ENCODE data around the gene CNOT10. TPM values are rescaled to one million over a fixed set of nuclear protein-coding genes. Genes with fewer than 3 reads are reported as not detected.
"Not testable (repeated sequence)": the region's sequence is repeated elsewhere in the genome, so short reads cannot be mapped to it uniquely, and the experiment has no call there.

Gene CNOT10
- total RNA-seq (41.6 TPM), polyA plus RNA-seq (28.9 TPM)
- long read RNA-seq, donor 1, partial matches to known transcripts = 0 of 2 reads
- long read RNA-seq, donor 1, other reads (novel, unspliced or antisense) = 0 of 2 reads
- long read RNA-seq, donor 2, transcript CNOT10-201 (19 exons, 2,815 nt) = major isoform, 5 of 8 reads
- long read RNA-seq, donor 2, partial matches to known transcripts = 0 of 8 reads
- long read RNA-seq, donor 2, other reads (novel, unspliced or antisense) = 0 of 8 reads
- long read RNA-seq, donor 3, partial matches to known transcripts = 5 of 15 reads
- long read RNA-seq, donor 3, other reads (novel, unspliced or antisense) = 0 of 15 reads
- long read RNA-seq, donor 4 = 0 reads
- long read RNA-seq, donor 5, transcript CNOT10-201 (19 exons, 2,815 nt) = major isoform, 8 of 10 reads
- long read RNA-seq, donor 5, partial matches to known transcripts = 0 of 10 reads
- long read RNA-seq, donor 5, other reads (novel, unspliced or antisense) = 0 of 10 reads
- long read RNA-seq, donor 6, transcript CNOT10-201 (19 exons, 2,815 nt) = major isoform, 7 of 8 reads
- long read RNA-seq, donor 6, partial matches to known transcripts = 0 of 8 reads
- long read RNA-seq, donor 6, other reads (novel, unspliced or antisense) = 0 of 8 reads
- long read RNA-seq, donor 7, transcript CNOT10-201 (19 exons, 2,815 nt) = major isoform, 5 of 6 reads
- long read RNA-seq, donor 7, partial matches to known transcripts = 0 of 6 reads
- long read RNA-seq, donor 7, other reads (novel, unspliced or antisense) = 0 of 6 reads
- long read RNA-seq, donor 8, partial matches to known transcripts = 0 of 2 reads
- long read RNA-seq, donor 8, other reads (novel, unspliced or antisense) = 0 of 2 reads
- long read RNA-seq, donor 9, partial matches to known transcripts = 0 of 4 reads
- long read RNA-seq, donor 9, other reads (novel, unspliced or antisense) = 0 of 4 reads
- long read RNA-seq, donor 10, partial matches to known transcripts = 0 of 2 reads
- long read RNA-seq, donor 10, other reads (novel, unspliced or antisense) = 0 of 2 reads

DNA sequence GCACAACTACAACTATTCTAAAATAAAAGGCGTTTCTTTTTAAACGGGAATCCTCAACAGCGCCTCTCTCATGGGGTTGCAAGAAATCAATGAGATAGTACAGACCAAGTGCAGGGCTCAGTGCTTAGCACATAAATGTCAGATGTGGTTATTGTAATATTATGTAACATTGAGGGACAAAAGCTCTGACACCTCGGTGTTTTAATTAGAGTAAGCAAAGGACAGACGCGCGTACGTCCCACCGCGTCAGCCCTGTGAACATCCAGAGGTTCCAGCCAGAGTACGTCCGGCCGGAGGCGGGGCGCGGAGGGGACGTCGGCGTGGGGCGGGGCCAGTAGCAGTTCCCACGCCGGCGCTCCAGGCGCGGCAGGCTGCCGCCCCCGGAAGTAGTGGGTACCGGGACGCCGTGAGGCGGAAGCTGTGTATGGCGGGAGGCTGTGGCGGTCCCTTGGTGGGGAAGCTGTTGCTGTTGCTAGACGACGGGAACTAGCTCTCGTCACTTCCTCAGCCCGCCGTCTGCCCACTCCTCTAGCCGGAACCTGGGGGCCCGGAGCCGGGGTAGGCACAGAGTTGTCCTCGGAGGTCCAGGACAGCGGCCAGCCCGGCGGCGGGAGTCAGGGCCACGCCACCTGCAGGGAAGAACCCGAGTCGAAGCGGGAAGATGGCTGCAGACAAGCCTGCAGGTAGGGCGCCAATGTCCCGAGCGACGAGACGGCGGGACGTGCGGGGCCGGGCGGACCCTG is at the start of gene CNOT10:
Gene CNOT10, plus strand, starts transcription at position 389 of the 743 bp plus-strand sequence. Its CDS starts 273 bp downstream, at position 662.
- under 1% methylated on average over 60 of the region's 60 CpGs for WGBS
- peaks cover 10 to 11% of the 10 kb centered on the region in 2 donors for H3K4me1 ChIP-seq (ENCODE audit: control insufficient read depth in 2 of 2, insufficient read depth in 2 of 2, low read length in 2 of 2)
- no peaks in the 10 kb centered on the region for H3K9me3 ChIP-seq (ENCODE audit: control insufficient read depth in 2 of 2, insufficient read depth in 1 of 2, low read length in 1 of 2)
- H3K27ac ChIP-seq (ENCODE audit: low read depth in 1 of 2, low read length in 1 of 2) = peak within 1 kb of the TSS; percentile 78 to 86
- H3K4me3 ChIP-seq (ENCODE audit: low read length in 2 of 2) = peak within 1 kb of the TSS; percentile 86 to 95
- DNase-seq (ENCODE audit: low read depth in 6 of 9, low spot score in 9 of 9) = peak; percentile 83 to 96 (median 91)
- H3K36me3 ChIP-seq (ENCODE audit: control insufficient read depth in 2 of 2, insufficient read depth in 2 of 2, low read length in 1 of 2) = peaks cover 0 to 6% of the 10 kb centered on the region in 2 donors
- H3K27me3 ChIP-seq (ENCODE audit: control insufficient read depth in 2 of 2, insufficient read depth in 1 of 2, low read length in 1 of 2) = no peaks in the 10 kb centered on the region

GRCh38 chr3:32640939-32641338 is 44.0 kb upstream of the CNOT10 start:
- Histone ChIP-seq H3K9me3 (ENCODE audit: control insufficient read depth in 2 of 2, insufficient read depth in 1 of 2, low read length in 1 of 2) (no peaks in the 10 kb centered on the region), H3K4me1 (ENCODE audit: control insufficient read depth in 2 of 2, insufficient read depth in 2 of 2, low read length in 2 of 2) (no peaks in the 10 kb centered on the region)
- DNase-seq (ENCODE audit: low read depth in 6 of 9, low spot score in 9 of 9) = no peak

GRCh38 chr3:32641356-32641755 is 43.6 kb upstream of the CNOT10 start:
- DNase-seq (ENCODE audit: low read depth in 6 of 9, low spot score in 9 of 9) = no peak

More at GRCh38 chr3:32640939-32641338, 44.0 kb upstream of the CNOT10 start:
- WGBS = 99% methylated on average over 3 of the region's 3 CpGs
- Histone ChIP-seq H3K27me3 (ENCODE audit: control insufficient read depth in 2 of 2, insufficient read depth in 1 of 2, low read length in 1 of 2) (no peaks in the 10 kb centered on the region), H3K36me3 (ENCODE audit: control insufficient read depth in 2 of 2, insufficient read depth in 2 of 2, low read length in 1 of 2) (no peaks in the 10 kb centered on the region), H3K4me3 (ENCODE audit: low read length in 2 of 2) (no peak overlapping the region), H3K27ac (ENCODE audit: low read depth in 1 of 2, low read length in 1 of 2) (no peak overlapping the region)

GRCh38 chr3:32643354-32643753 is 41.6 kb upstream of the CNOT10 start:
- DNase-seq (ENCODE audit: low read depth in 6 of 9, low spot score in 9 of 9) = no peak
- Histone ChIP-seq H3K27me3 (ENCODE audit: control insufficient read depth in 2 of 2, insufficient read depth in 1 of 2, low read length in 1 of 2) (no peaks in the 10 kb centered on the region), H3K4me3 (ENCODE audit: low read length in 2 of 2) (no peak overlapping the region), H3K4me1 (ENCODE audit: control insufficient read depth in 2 of 2, insufficient read depth in 2 of 2, low read length in 2 of 2) (no peaks in the 10 kb centered on the region), H3K36me3 (ENCODE audit: control insufficient read depth in 2 of 2, insufficient read depth in 2 of 2, low read length in 1 of 2) (no peaks in the 10 kb centered on the region), H3K27ac (ENCODE audit: low read depth in 1 of 2, low read length in 1 of 2) (no peak overlapping the region), H3K9me3 (ENCODE audit: control insufficient read depth in 2 of 2, insufficient read depth in 1 of 2, low read length in 1 of 2) (no peaks in the 10 kb centered on the region)
- WGBS = 97% methylated on average over 4 of the region's 4 CpGs

More at GRCh38 chr3:32641356-32641755, 43.6 kb upstream of the CNOT10 start:
- H3K4me3 ChIP-seq (ENCODE audit: low read length in 2 of 2) = no peak overlapping the region
- no peak overlapping the region for H3K27ac ChIP-seq (ENCODE audit: low read depth in 1 of 2, low read length in 1 of 2)
- H3K36me3 ChIP-seq (ENCODE audit: control insufficient read depth in 2 of 2, insufficient read depth in 2 of 2, low read length in 1 of 2) = no peaks in the 10 kb centered on the region
- no peaks in the 10 kb centered on the region for H3K4me1 ChIP-seq (ENCODE audit: control insufficient read depth in 2 of 2, insufficient read depth in 2 of 2, low read length in 2 of 2)
- no peaks in the 10 kb centered on the region for H3K27me3 ChIP-seq (ENCODE audit: control insufficient read depth in 2 of 2, insufficient read depth in 1 of 2, low read length in 1 of 2)
- no peaks in the 10 kb centered on the region for H3K9me3 ChIP-seq (ENCODE audit: control insufficient read depth in 2 of 2, insufficient read depth in 1 of 2, low read length in 1 of 2)
- WGBS = 92% methylated on average over 4 of the region's 4 CpGs

GRCh38 chr3:32643816-32644215 is 41.2 kb upstream of the CNOT10 start:
- Histone ChIP-seq H3K4me3 (ENCODE audit: low read length in 2 of 2) (no peak overlapping the region), H3K27ac (ENCODE audit: low read depth in 1 of 2, low read length in 1 of 2) (no peak overlapping the region), H3K36me3 (ENCODE audit: control insufficient read depth in 2 of 2, insufficient read depth in 2 of 2, low read length in 1 of 2) (no peaks in the 10 kb centered on the region), H3K9me3 (ENCODE audit: control insufficient read depth in 2 of 2, insufficient read depth in 1 of 2, low read length in 1 of 2) (no peaks in the 10 kb centered on the region), H3K27me3 (ENCODE audit: control insufficient read depth in 2 of 2, insufficient read depth in 1 of 2, low read length in 1 of 2) (no peaks in the 10 kb centered on the region), H3K4me1 (ENCODE audit: control insufficient read depth in 2 of 2, insufficient read depth in 2 of 2, low read length in 2 of 2) (no peaks in the 10 kb centered on the region)
- DNase-seq (ENCODE audit: low read depth in 6 of 9, low spot score in 9 of 9) = no peak
- 96% methylated on average over 4 of the region's 4 CpGs for WGBS

DNA sequence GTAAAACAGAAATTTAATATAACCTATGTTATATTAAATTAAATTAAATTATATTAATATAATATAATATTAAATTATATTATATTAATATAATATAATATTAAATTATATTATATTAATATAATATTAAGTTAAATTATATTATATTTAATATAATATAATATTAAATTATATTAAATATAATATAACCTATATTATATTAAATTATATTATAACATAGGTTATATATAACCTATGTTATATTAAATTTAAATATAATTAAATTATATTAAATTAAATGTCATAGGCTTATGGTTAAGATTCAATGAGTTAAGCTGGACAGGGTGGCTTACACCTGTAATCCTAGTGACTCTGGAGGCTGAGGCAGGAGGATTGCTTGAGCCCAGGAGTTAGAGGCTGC is 40.6 kb upstream of the CNOT10 start:
- Histone ChIP-seq H3K27me3 (ENCODE audit: control insufficient read depth in 2 of 2, insufficient read depth in 1 of 2, low read length in 1 of 2) (no peaks in the 10 kb centered on the region), H3K9me3 (ENCODE audit: control insufficient read depth in 2 of 2, insufficient read depth in 1 of 2, low read length in 1 of 2) (no peaks in the 10 kb centered on the region), H3K27ac (ENCODE audit: low read depth in 1 of 2, low read length in 1 of 2) (no peak overlapping the region), H3K4me1 (ENCODE audit: control insufficient read depth in 2 of 2, insufficient read depth in 2 of 2, low read length in 2 of 2) (no peaks in the 10 kb centered on the region), H3K36me3 (ENCODE audit: control insufficient read depth in 2 of 2, insufficient read depth in 2 of 2, low read length in 1 of 2) (no peaks in the 10 kb centered on the region), H3K4me3 (ENCODE audit: low read length in 2 of 2) (no peak overlapping the region)
- no peak for DNase-seq (ENCODE audit: low read depth in 6 of 9, low spot score in 9 of 9)

- H3K4me3 ChIP-seq (ENCODE audit: low read length in 2 of 2) = no peak overlapping the region
- WGBS = 97% methylated on average over 1 of the region's 1 CpG
- H3K4me1 ChIP-seq (ENCODE audit: control insufficient read depth in 2 of 2, insufficient read depth in 2 of 2, low read length in 2 of 2) = no peaks in the 10 kb centered on the region
- H3K36me3 ChIP-seq (ENCODE audit: control insufficient read depth in 2 of 2, insufficient read depth in 2 of 2, low read length in 1 of 2) = no peaks in the 10 kb centered on the region
- no peak overlapping the region for H3K27ac ChIP-seq (ENCODE audit: low read depth in 1 of 2, low read length in 1 of 2)
- DNase-seq (ENCODE audit: low read depth in 6 of 9, low spot score in 9 of 9) = no peak
- H3K27me3 ChIP-seq (ENCODE audit: control insufficient read depth in 2 of 2, insufficient read depth in 1 of 2, low read length in 1 of 2) = no peaks in the 10 kb centered on the region
- H3K9me3 ChIP-seq (ENCODE audit: control insufficient read depth in 2 of 2, insufficient read depth in 1 of 2, low read length in 1 of 2) = no peaks in the 10 kb centered on the region
Observed at GRCh38 chr3:32646761-32647160, 38.2 kb upstream of the CNOT10 start.

GRCh38 chr3:32652337-32653100 is 32.5 kb upstream of the CNOT10 start:
- H3K27ac ChIP-seq (ENCODE audit: low read depth in 1 of 2, low read length in 1 of 2); H3K9me3 ChIP-seq (ENCODE audit: control insufficient read depth in 2 of 2, insufficient read depth in 1 of 2, low read length in 1 of 2); H3K36me3 ChIP-seq (ENCODE audit: control insufficient read depth in 2 of 2, insufficient read depth in 2 of 2, low read length in 1 of 2); DNase-seq (ENCODE audit: low read depth in 6 of 9, low spot score in 9 of 9); H3K4me1 ChIP-seq (ENCODE audit: control insufficient read depth in 2 of 2, insufficient read depth in 2 of 2, low read length in 2 of 2); H3K27me3 ChIP-seq (ENCODE audit: control insufficient read depth in 2 of 2, insufficient read depth in 1 of 2, low read length in 1 of 2); H3K4me3 ChIP-seq (ENCODE audit: low read length in 2 of 2): not testable (repeated sequence)
- WGBS = 99% methylated on average over 9 of the region's 9 CpGs

Data from thymus (tissue), 14 donors.